Loucy (cell line): ENCODE results near the gene S1PR4.
A peak's percentile ranks its signal among the peaks of the same experiment; 100 is the strongest.

Experiments used
- H2AFZ ChIP-seq: fragments of 200-600 bp; sonication (generic); 2 replicates; pipeline ENCODE4 v1.6.0; 2016; ENCODE audit warnings: antibody characterized with exemption, mild to moderate bottlenecking, low read length, moderate library complexity
- H3F3A ChIP-seq: fragments of 200-600 bp; 2 replicates; pipeline ENCODE4 v1.6.0; 2016; ENCODE audit warnings: antibody characterized with exemption, low read depth, mild to moderate bottlenecking
- H3K27me3 ChIP-seq: fragments of 200-600 bp; sonication (generic); 2 replicates; pipeline ENCODE4 v1.6.1; 2014; ENCODE audit warnings: low read length, mild to moderate bottlenecking; ENCODE audit not compliant: insufficient read depth, poor library complexity, severe bottlenecking
- H3K36me3 ChIP-seq: fragments of 200-600 bp; sonication (generic); 2 replicates; pipeline ENCODE4 v1.6.1; 2016; ENCODE audit warnings: low read length; ENCODE audit not compliant: insufficient read depth
- H3K4me1 ChIP-seq: fragments of 200-600 bp; sonication (generic); 2 replicates; pipeline ENCODE4 v1.5.1; 2014; ENCODE audit warnings: low read length, mild to moderate bottlenecking; ENCODE audit not compliant: insufficient read depth, poor library complexity, severe bottlenecking
- H3K4me2 ChIP-seq: fragments of 200-600 bp; sonication (generic); 2 replicates; pipeline ENCODE4 v1.6.0; 2014; ENCODE audit warnings: antibody characterized with exemption, low read length, low read depth, mild to moderate bottlenecking; ENCODE audit not compliant: poor library complexity, severe bottlenecking
- H3K4me3 ChIP-seq: fragments of 200-600 bp; sonication (generic); 2 replicates; pipeline ENCODE4 v1.5.1; 2014; ENCODE audit warnings: low read length, mild to moderate bottlenecking, mixed read lengths; ENCODE audit not compliant: poor library complexity, severe bottlenecking
- H3K79me2 ChIP-seq: fragments of 200-600 bp; sonication (generic); 2 replicates; pipeline ENCODE4 v1.6.1; 2014; ENCODE audit warnings: low read length; ENCODE audit not compliant: insufficient read depth
- H3K9ac ChIP-seq: fragments of 200-600 bp; sonication (generic); 2 replicates; pipeline ENCODE4 v1.6.0; 2014; ENCODE audit warnings: mild to moderate bottlenecking, low read depth, low read length, moderate library complexity; ENCODE audit not compliant: poor library complexity, severe bottlenecking
- H3K9me2 ChIP-seq: fragments of 200-600 bp; sonication (generic); replicated peaks from 2 replicates; pipeline ENCODE4 v1.6.1; 2016; ENCODE audit warnings: low read depth, low read length, mixed read lengths
- H3K9me3 ChIP-seq: fragments of 200-600 bp; sonication (generic); 2 replicates; pipeline ENCODE4 v1.6.1; 2014; ENCODE audit warnings: mild to moderate bottlenecking, antibody characterized with exemption, low read length, low read depth; ENCODE audit not compliant: insufficient read depth
- H4K20me1 ChIP-seq: fragments of 200-600 bp; sonication (generic); 2 replicates; pipeline ENCODE4 v1.6.0; 2014; ENCODE audit warnings: antibody characterized with exemption, low read length, mild to moderate bottlenecking; ENCODE audit not compliant: insufficient read depth, poor library complexity, severe bottlenecking
- EZH2phosphoT487 ChIP-seq: fragments of 200-600 bp; IDR thresholded peaks from 2 replicates; pipeline ENCODE4 v1.6.1; 2018; ENCODE audit warnings: antibody characterized with exemption, mild to moderate bottlenecking, moderate library complexity, borderline replicate concordance
- TF ChIP-seq, protein P1 (sequence below): fragments of 200-600 bp; sonication (generic); conservative IDR thresholded peaks from 2 replicates; pipeline ENCODE4 v1.5.1; 2014; ENCODE audit warnings: mild to moderate bottlenecking, antibody characterized with exemption, low read length

S1PR4 gene, protein sequence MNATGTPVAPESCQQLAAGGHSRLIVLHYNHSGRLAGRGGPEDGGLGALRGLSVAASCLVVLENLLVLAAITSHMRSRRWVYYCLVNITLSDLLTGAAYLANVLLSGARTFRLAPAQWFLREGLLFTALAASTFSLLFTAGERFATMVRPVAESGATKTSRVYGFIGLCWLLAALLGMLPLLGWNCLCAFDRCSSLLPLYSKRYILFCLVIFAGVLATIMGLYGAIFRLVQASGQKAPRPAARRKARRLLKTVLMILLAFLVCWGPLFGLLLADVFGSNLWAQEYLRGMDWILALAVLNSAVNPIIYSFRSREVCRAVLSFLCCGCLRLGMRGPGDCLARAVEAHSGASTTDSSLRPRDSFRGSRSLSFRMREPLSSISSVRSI

DNA sequence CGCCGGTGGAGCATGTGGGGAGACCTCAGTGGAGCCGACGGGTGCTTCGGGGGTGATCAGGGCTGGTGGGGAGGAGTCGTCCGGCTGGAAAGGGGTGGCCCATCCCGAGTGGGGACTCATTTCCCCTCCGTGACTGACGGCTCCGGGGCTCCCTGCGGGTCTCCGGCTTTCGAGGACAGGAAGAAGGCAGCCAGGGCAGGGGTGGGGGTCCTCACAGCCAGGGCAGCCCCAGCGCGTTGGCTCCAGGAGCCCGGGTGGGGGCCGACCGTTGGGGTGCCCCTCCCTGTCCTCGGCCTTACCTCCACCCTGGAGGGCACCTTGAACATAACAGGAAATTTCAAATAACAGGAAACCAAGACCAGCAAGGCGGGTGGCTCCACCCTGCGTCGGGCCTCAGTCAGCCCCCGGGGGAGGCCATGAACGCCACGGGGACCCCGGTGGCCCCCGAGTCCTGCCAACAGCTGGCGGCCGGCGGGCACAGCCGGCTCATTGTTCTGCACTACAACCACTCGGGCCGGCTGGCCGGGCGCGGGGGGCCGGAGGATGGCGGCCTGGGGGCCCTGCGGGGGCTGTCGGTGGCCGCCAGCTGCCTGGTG, at the start of gene S1PR4:
Gene S1PR4 (plus strand): TSS at position 393 of the 596 bp plus-strand sequence. CDS start 24 bp downstream, at position 417.
- peak within 1 kb of the TSS; percentile 99 for H3K4me2 ChIP-seq
- peaks cover 59% of the 10 kb centered on the region for H3K79me2 ChIP-seq
- no peaks in the 10 kb centered on the region for H3K9me2 ChIP-seq
- peaks cover 3% of the 10 kb centered on the region for H3F3A ChIP-seq
- peaks cover 36% of the 10 kb centered on the region for H4K20me1 ChIP-seq
- no peaks in the 10 kb centered on the region for H3K9me3 ChIP-seq
- no peak for TF ChIP-seq EZH2phosphoT487
- TF ChIP-seq, protein P1, sequence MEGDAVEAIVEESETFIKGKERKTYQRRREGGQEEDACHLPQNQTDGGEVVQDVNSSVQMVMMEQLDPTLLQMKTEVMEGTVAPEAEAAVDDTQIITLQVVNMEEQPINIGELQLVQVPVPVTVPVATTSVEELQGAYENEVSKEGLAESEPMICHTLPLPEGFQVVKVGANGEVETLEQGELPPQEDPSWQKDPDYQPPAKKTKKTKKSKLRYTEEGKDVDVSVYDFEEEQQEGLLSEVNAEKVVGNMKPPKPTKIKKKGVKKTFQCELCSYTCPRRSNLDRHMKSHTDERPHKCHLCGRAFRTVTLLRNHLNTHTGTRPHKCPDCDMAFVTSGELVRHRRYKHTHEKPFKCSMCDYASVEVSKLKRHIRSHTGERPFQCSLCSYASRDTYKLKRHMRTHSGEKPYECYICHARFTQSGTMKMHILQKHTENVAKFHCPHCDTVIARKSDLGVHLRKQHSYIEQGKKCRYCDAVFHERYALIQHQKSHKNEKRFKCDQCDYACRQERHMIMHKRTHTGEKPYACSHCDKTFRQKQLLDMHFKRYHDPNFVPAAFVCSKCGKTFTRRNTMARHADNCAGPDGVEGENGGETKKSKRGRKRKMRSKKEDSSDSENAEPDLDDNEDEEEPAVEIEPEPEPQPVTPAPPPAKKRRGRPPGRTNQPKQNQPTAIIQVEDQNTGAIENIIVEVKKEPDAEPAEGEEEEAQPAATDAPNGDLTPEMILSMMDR = peak; percentile 22
- peak within 1 kb of the TSS; percentile 7 for H2AFZ ChIP-seq
- peak within 1 kb of the TSS; percentile 88 for H3K4me3 ChIP-seq
- H3K36me3 ChIP-seq = no peaks in the 10 kb centered on the region
- H3K27me3 ChIP-seq = no peaks in the 10 kb centered on the region
- peaks cover 26% of the 10 kb centered on the region for H3K4me1 ChIP-seq
- peak within 1 kb of the TSS; percentile 99 for H3K9ac ChIP-seq

DNA sequence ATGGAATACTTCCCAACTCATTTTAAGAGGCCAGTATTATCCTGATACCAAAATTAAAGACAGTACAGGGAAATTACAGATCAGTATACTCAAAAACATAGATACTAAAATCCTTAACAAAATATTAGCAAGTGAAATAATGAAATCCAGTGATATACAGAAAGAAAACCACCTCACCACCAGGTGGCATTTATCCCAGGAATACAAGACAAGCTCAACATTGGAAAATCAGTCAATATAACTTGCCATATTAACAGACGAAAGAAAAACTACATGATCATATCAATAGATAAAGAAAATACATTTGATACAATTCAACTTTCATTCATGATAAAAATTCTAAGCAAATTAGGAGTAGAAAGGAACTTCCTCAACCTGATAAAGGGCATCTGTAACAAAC, 49.5 kb upstream of the S1PR4 start:
- H3F3A ChIP-seq = peaks cover 3% of the 10 kb centered on the region; the same call in 1 of the 2 replicates
- H3K9me3 ChIP-seq = no peaks in the 10 kb centered on the region
- H3K27me3 ChIP-seq = no peaks in the 10 kb centered on the region
- no peaks in the 10 kb centered on the region for H3K9me2 ChIP-seq
- H3K4me1 ChIP-seq = peaks cover 41% of the 10 kb centered on the region
- no peak overlapping the region for H3K4me3 ChIP-seq
- H3K4me2 ChIP-seq = no peak overlapping the region
- H4K20me1 ChIP-seq = no peaks in the 10 kb centered on the region
- H3K36me3 ChIP-seq = no peaks in the 10 kb centered on the region
- peaks cover 23% of the 10 kb centered on the region for H3K79me2 ChIP-seq
- H3K9ac ChIP-seq = peak overlapping the region; percentile 26
- no peak overlapping the region for H2AFZ ChIP-seq
- no peak for TF ChIP-seq EZH2phosphoT487
- TF ChIP-seq, protein P1 = peak; percentile 68

DNA sequence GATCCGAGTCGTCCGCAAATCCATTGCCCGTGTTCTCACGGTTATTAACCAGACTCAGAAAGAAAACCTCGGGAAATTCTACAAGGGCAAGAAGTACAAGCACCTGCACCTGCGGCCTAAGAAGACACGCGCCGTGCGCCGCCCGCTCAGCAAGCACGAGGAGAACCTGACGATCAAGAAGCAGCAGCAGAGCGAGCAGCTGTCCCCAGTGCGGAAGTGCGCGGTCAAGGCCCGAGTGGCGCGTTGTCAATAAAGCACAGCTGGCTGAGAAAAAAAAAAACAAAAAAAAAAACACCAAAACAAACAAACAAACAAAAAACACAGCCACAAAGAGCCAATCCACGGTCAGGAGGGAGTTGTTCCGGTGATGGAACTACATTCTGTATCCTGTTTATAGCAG, 47.4 kb upstream of the S1PR4 start:
- H3K9ac ChIP-seq = peak overlapping the region; percentile 38
- H3F3A ChIP-seq = peaks cover 3% of the 10 kb centered on the region; the same call in 1 of the 2 replicates
- H3K4me2 ChIP-seq = no peak overlapping the region
- peaks cover 42% of the 10 kb centered on the region for H3K79me2 ChIP-seq
- H2AFZ ChIP-seq = no peak overlapping the region
- peaks cover 2% of the 10 kb centered on the region for H4K20me1 ChIP-seq
- H3K27me3 ChIP-seq = peaks cover 2% of the 10 kb centered on the region
- no peak for TF ChIP-seq EZH2phosphoT487
- TF ChIP-seq, protein P1 = no peak
- no peaks in the 10 kb centered on the region for H3K36me3 ChIP-seq
- H3K9me3 ChIP-seq = no peaks in the 10 kb centered on the region
- no peaks in the 10 kb centered on the region for H3K9me2 ChIP-seq
- H3K4me3 ChIP-seq = no peak overlapping the region
- peaks cover 53% of the 10 kb centered on the region for H3K4me1 ChIP-seq
